Fibroblast of the aortic adventitia (primary cell): ENCODE measurements around the gene ENPP1. TPM values are rescaled to one million over a fixed set of nuclear protein-coding genes. Genes with fewer than 3 reads are reported as not detected.
A peak's percentile ranks its signal among the peaks of the same experiment; 100 is the strongest.
"Not testable (repeated sequence)": the region's sequence is repeated elsewhere in the genome, so short reads cannot be mapped to it uniquely, and the experiment has no call there.

Experiments
- DNase-seq: peaks from one replicate; pipeline ENCODE4 v3.0.0-alpha.2; 2010; ENCODE audit warnings: low read depth
- H3K4me3 ChIP-seq: 2 replicates; pipeline ENCODE4 v1.5.1; 2011; ENCODE audit warnings: low read depth, mild to moderate bottlenecking, control low read depth, low read length, moderate library complexity
- total RNA-seq: library from RNA; depleted of rRNA; stranded (reverse); fragments of >200 nt; gene quantifications from 2 replicates; pipeline ENCODE4 v1.2.3, GENCODE V29; 2012; ENCODE audit warnings: low replicate concordance
- TF ChIP-seq, protein P1 (sequence below): IDR thresholded peaks from 2 replicates; pipeline ENCODE4 v1.5.1; 2011; ENCODE audit warnings: mild to moderate bottlenecking, low read length, control low read depth, inconsistent platforms; ENCODE audit not compliant: insufficient read depth

The ENPP1 gene
- total RNA-seq, 1 donor = 7.4 TPM

GRCh38 chr6:131858765-131859415, 51.1 kb downstream of the ENPP1 start:
- DNase-seq = peak; percentile 42
- no peak overlapping the region for H3K4me3 ChIP-seq
- TF ChIP-seq, protein P1, sequence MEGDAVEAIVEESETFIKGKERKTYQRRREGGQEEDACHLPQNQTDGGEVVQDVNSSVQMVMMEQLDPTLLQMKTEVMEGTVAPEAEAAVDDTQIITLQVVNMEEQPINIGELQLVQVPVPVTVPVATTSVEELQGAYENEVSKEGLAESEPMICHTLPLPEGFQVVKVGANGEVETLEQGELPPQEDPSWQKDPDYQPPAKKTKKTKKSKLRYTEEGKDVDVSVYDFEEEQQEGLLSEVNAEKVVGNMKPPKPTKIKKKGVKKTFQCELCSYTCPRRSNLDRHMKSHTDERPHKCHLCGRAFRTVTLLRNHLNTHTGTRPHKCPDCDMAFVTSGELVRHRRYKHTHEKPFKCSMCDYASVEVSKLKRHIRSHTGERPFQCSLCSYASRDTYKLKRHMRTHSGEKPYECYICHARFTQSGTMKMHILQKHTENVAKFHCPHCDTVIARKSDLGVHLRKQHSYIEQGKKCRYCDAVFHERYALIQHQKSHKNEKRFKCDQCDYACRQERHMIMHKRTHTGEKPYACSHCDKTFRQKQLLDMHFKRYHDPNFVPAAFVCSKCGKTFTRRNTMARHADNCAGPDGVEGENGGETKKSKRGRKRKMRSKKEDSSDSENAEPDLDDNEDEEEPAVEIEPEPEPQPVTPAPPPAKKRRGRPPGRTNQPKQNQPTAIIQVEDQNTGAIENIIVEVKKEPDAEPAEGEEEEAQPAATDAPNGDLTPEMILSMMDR = no peak

DNA sequence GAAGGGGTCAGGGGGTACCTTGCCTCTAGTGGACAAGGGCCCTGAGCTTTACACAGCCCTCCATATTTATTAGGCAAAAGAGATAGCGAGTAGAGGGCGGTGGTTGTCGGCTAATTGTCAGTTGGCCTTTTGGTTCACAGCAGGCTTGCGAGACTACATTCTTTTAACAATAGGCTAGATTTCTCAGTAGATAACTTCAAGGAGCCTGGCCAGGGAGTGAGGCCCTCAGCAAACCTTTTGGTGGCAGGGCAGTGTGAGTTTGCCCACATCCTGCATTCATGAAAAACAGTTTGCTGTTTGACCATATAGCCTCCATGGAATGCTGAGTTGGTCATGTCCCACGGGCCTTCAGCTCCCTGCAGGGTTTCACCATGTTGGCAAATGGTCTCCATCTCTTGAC, 51.8 kb downstream of the ENPP1 start:
- not testable (repeated sequence) for DNase-seq

GRCh38 chr6:131861381-131861780, 53.6 kb downstream of the ENPP1 start:
- TF ChIP-seq, protein P1 = no peak
- DNase-seq = peak; percentile 28
- no peak overlapping the region for H3K4me3 ChIP-seq

More for the DNA sequence above, 51.8 kb downstream of the ENPP1 start:
- not testable (repeated sequence) for H3K4me3 ChIP-seq

DNA sequence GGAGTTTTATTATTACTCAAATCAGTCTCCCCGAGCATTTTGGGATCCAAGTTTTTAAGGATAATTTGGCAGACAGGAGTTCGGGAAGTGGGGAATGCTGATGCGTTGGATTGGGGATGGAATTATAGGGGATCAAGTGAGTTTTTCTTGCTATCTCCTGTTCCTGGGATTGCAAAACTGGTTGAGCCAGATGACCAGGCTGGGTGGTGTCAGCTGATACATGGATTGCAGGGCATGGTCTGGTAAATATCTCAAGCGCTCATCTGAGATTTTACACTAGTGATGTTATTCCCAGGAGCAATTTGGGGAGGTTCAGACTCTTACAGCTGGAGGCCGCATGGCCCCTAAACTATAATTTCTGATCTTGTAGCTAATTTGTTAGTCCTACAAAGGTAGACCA, 54.7 kb downstream of the ENPP1 start:
- TF ChIP-seq, protein P1 = no peak
- no peak for DNase-seq

GRCh38 chr6:131867744-131868143, 59.9 kb downstream of the ENPP1 start:
- TF ChIP-seq, protein P1 = no peak
- H3K4me3 ChIP-seq = no peak overlapping the region
- DNase-seq = peak; percentile 21

More for the DNA sequence above, 54.7 kb downstream of the ENPP1 start:
- no peak overlapping the region for H3K4me3 ChIP-seq

- H3K4me3 ChIP-seq = no peak overlapping the region
- no peak for DNase-seq
- TF ChIP-seq, protein P1 = no peak
Measured at GRCh38 chr6:131868836-131869235, 61.0 kb downstream of the ENPP1 start.

- DNase-seq = no peak
- TF ChIP-seq, protein P1 = no peak
- H3K4me3 ChIP-seq = no peak overlapping the region
Measured at GRCh38 chr6:131875647-131876046, 67.8 kb downstream of the ENPP1 start.
